Activated CD4-positive, alpha-beta T cell treated with anti-CD3 and anti-CD28 coated beads, Interleukin-2, amount 10 ng/mL, durations not matched to agents 7 days and 5 days (primary cell): ENCODE measurements around the gene GREB1L. TPM values are rescaled to one million over a fixed set of nuclear protein-coding genes. Genes with fewer than 3 reads are reported as not detected.
"Not testable (repeated sequence)": the region's sequence is repeated elsewhere in the genome, so short reads cannot be mapped to it uniquely, and the experiment has no call there.

Source experiments
- CTCF ChIA-PET: fragments of 350-600 bp; sonication (Branson Sonifier 250); formaldehyde crosslinking; loops from one replicate; lab custom pipeline; 2021; ENCODE audit warnings: antibody characterized with exemption; lab: Charles Lee
- POLR2A ChIA-PET: fragments of 350-600 bp; sonication (Branson Sonifier 250); formaldehyde crosslinking; loops from one replicate; lab custom pipeline; 2021; ENCODE audit warnings: antibody characterized with exemption; lab: Charles Lee
- DNase-seq: peaks from one replicate; pipeline ENCODE4 v3.0.0-alpha.2; 2020
- H3K27ac Mint-ChIP-seq: one replicate; pipeline ENCODE4 v1.8.0; 2021; ENCODE audit warnings: mild to moderate bottlenecking, moderate library complexity, mixed read lengths
- H3K27me3 Mint-ChIP-seq: one replicate; pipeline ENCODE4 v1.8.0; 2021; ENCODE audit warnings: mixed read lengths
- H3K36me3 Mint-ChIP-seq: one replicate; pipeline ENCODE4 v1.8.0; 2021; ENCODE audit warnings: low read depth, mixed read lengths
- H3K4me1 Mint-ChIP-seq: one replicate; pipeline ENCODE4 v1.8.0; 2021; ENCODE audit warnings: mixed read lengths
- H3K4me3 Mint-ChIP-seq: one replicate; pipeline ENCODE4 v1.8.0; 2021; ENCODE audit warnings: mild to moderate bottlenecking, moderate library complexity, mixed read lengths
- H3K9me3 Mint-ChIP-seq: one replicate; pipeline ENCODE4 v1.8.0; 2021; ENCODE audit warnings: mixed read lengths
- total RNA-seq, 2 experiments: library from RNA; stranded (reverse); gene quantifications; one replicate each; pipeline ENCODE4 v1.2.3, GENCODE V29; 2021

Gene GREB1L
- total RNA-seq: not detected

GRCh38 chr18:21242141-21242779 is at the start of gene GREB1L:
Gene GREB1L (plus strand): TSS chr18:21242232. CDS start chr18:21383519, 141,287 bp downstream.
- Mint-ChIP-seq H3K27me3 (peaks cover 60% of the 10 kb centered on the region), H3K36me3 (peaks cover 3% of the 10 kb centered on the region), H3K9me3 (no peaks in the 10 kb centered on the region), H3K27ac (no peak within 1 kb of the TSS), H3K4me3 (no peak within 1 kb of the TSS), H3K4me1 (peaks cover 3% of the 10 kb centered on the region)
- DNase-seq: no peak
- CTCF ChIA-PET: no interaction called here
- POLR2A ChIA-PET: no interaction called here

- Mint-ChIP-seq H3K27me3 (peaks cover 19% of the 10 kb centered on the region), H3K36me3 (no peaks in the 10 kb centered on the region), H3K27ac (no peak overlapping the region), H3K9me3 (no peaks in the 10 kb centered on the region), H3K4me3 (no peak overlapping the region), H3K4me1 (no peaks in the 10 kb centered on the region)
- POLR2A ChIA-PET: no interaction called here
- CTCF ChIA-PET: no interaction called here
- no peak for DNase-seq
Measured at GRCh38 chr18:21192308-21192624, 49.8 kb upstream of the GREB1L start.

- ChIA-PET CTCF (no interaction called here), POLR2A (no interaction called here)
- no peak overlapping the region for H3K27ac Mint-ChIP-seq
- H3K4me1 Mint-ChIP-seq: no peaks in the 10 kb centered on the region
- H3K36me3 Mint-ChIP-seq: no peaks in the 10 kb centered on the region
- no peak for DNase-seq
- H3K9me3 Mint-ChIP-seq: no peaks in the 10 kb centered on the region
- no peak overlapping the region for H3K4me3 Mint-ChIP-seq
- H3K27me3 Mint-ChIP-seq: peaks cover 25% of the 10 kb centered on the region
Measured at GRCh38 chr18:21194871-21195771, 46.9 kb upstream of the GREB1L start.

GRCh38 chr18:21196426-21196825 is 45.6 kb upstream of the GREB1L start:
- H3K4me3 Mint-ChIP-seq: no peak overlapping the region
- CTCF ChIA-PET: no interaction called here
- POLR2A ChIA-PET: no interaction called here
- no peaks in the 10 kb centered on the region for H3K9me3 Mint-ChIP-seq
- H3K4me1 Mint-ChIP-seq: no peaks in the 10 kb centered on the region
- no peak for DNase-seq
- no peak overlapping the region for H3K27ac Mint-ChIP-seq
- no peaks in the 10 kb centered on the region for H3K36me3 Mint-ChIP-seq
- H3K27me3 Mint-ChIP-seq: peaks cover 23% of the 10 kb centered on the region

- no peaks in the 10 kb centered on the region for H3K4me1 Mint-ChIP-seq
- H3K27me3 Mint-ChIP-seq: peaks cover 3% of the 10 kb centered on the region
- no peaks in the 10 kb centered on the region for H3K9me3 Mint-ChIP-seq
- ChIA-PET CTCF (no interaction called here), POLR2A (no interaction called here)
- no peak overlapping the region for H3K27ac Mint-ChIP-seq
- no peak for DNase-seq
- no peak overlapping the region for H3K4me3 Mint-ChIP-seq
- H3K36me3 Mint-ChIP-seq: no peaks in the 10 kb centered on the region
Measured at GRCh38 chr18:21203126-21203525, 38.9 kb upstream of the GREB1L start.

- Mint-ChIP-seq H3K4me1 (no peaks in the 10 kb centered on the region), H3K36me3 (no peaks in the 10 kb centered on the region), H3K9me3 (no peaks in the 10 kb centered on the region), H3K27ac (no peak overlapping the region), H3K27me3 (no peaks in the 10 kb centered on the region), H3K4me3 (no peak overlapping the region)
- ChIA-PET POLR2A (no interaction called here), CTCF (no interaction called here)
- no peak for DNase-seq
Measured at GRCh38 chr18:21203542-21204241, 38.3 kb upstream of the GREB1L start.

- no peaks in the 10 kb centered on the region for H3K9me3 Mint-ChIP-seq
- H3K4me1 Mint-ChIP-seq: no peaks in the 10 kb centered on the region
- no peak overlapping the region for H3K4me3 Mint-ChIP-seq
- no peaks in the 10 kb centered on the region for H3K36me3 Mint-ChIP-seq
- ChIA-PET POLR2A (no interaction called here), CTCF (no interaction called here)
- DNase-seq: no peak
- H3K27me3 Mint-ChIP-seq: peaks cover 2% of the 10 kb centered on the region
- no peak overlapping the region for H3K27ac Mint-ChIP-seq
Measured at GRCh38 chr18:21205695-21206094, 36.3 kb upstream of the GREB1L start.

GRCh38 chr18:21210278-21210677 is 31.8 kb upstream of the GREB1L start:
- Mint-ChIP-seq H3K9me3 (no peaks in the 10 kb centered on the region), H3K4me3 (no peak overlapping the region), H3K27me3 (peaks cover 4% of the 10 kb centered on the region), H3K36me3 (no peaks in the 10 kb centered on the region), H3K4me1 (no peaks in the 10 kb centered on the region), H3K27ac (no peak overlapping the region)
- POLR2A ChIA-PET: no interaction called here
- no peak for DNase-seq
- CTCF ChIA-PET: no interaction called here

GRCh38 chr18:21210784-21211183 is 31.2 kb upstream of the GREB1L start:
- Mint-ChIP-seq H3K27me3 (peaks cover 4% of the 10 kb centered on the region), H3K4me1 (no peaks in the 10 kb centered on the region), H3K27ac (no peak overlapping the region), H3K36me3 (no peaks in the 10 kb centered on the region), H3K4me3 (no peak overlapping the region), H3K9me3 (no peaks in the 10 kb centered on the region)
- DNase-seq: no peak
- CTCF ChIA-PET: interaction anchor here (0.6 kb wide), 1 partner anchor 665 kb away, joined by 3 read pairs; no protein-coding TSS in a partner anchor
- POLR2A ChIA-PET: no interaction called here

GRCh38 chr18:21214409-21214808 is 27.6 kb upstream of the GREB1L start:
- H3K27me3 Mint-ChIP-seq, DNase-seq, H3K4me3 Mint-ChIP-seq, H3K9me3 Mint-ChIP-seq, CTCF ChIA-PET, H3K36me3 Mint-ChIP-seq, H3K4me1 Mint-ChIP-seq, POLR2A ChIA-PET, H3K27ac Mint-ChIP-seq: not testable (repeated sequence)

- no peaks in the 10 kb centered on the region for H3K9me3 Mint-ChIP-seq
- ChIA-PET POLR2A (no interaction called here), CTCF (no interaction called here)
- H3K36me3 Mint-ChIP-seq: no peaks in the 10 kb centered on the region
- H3K4me3 Mint-ChIP-seq: no peak overlapping the region
- no peak overlapping the region for H3K27ac Mint-ChIP-seq
- peaks cover 1% of the 10 kb centered on the region for H3K27me3 Mint-ChIP-seq
- H3K4me1 Mint-ChIP-seq: no peaks in the 10 kb centered on the region
- DNase-seq: no peak
Measured at GRCh38 chr18:21215490-21215889, 26.5 kb upstream of the GREB1L start.

GRCh38 chr18:21218862-21219261 is 23.2 kb upstream of the GREB1L start:
- CTCF ChIA-PET: no interaction called here

GRCh38 chr18:21230436-21230835 is 11.6 kb upstream of the GREB1L start:
- Mint-ChIP-seq H3K27ac (no peak overlapping the region), H3K4me3 (no peak overlapping the region), H3K36me3 (no peaks in the 10 kb centered on the region), H3K4me1 (no peaks in the 10 kb centered on the region), H3K27me3 (peaks cover 2% of the 10 kb centered on the region), H3K9me3 (no peaks in the 10 kb centered on the region)
- DNase-seq: no peak
- CTCF ChIA-PET: no interaction called here
- POLR2A ChIA-PET: no interaction called here

More at GRCh38 chr18:21218862-21219261, 23.2 kb upstream of the GREB1L start:
- POLR2A ChIA-PET: no interaction called here
- no peaks in the 10 kb centered on the region for H3K9me3 Mint-ChIP-seq
- H3K27me3 Mint-ChIP-seq: no peaks in the 10 kb centered on the region
- no peaks in the 10 kb centered on the region for H3K36me3 Mint-ChIP-seq
- no peak for DNase-seq
- no peak overlapping the region for H3K4me3 Mint-ChIP-seq
- no peaks in the 10 kb centered on the region for H3K4me1 Mint-ChIP-seq
- H3K27ac Mint-ChIP-seq: no peak overlapping the region
